ENCODE data around the gene KCTD10.

The KCTD10 gene

DNA sequence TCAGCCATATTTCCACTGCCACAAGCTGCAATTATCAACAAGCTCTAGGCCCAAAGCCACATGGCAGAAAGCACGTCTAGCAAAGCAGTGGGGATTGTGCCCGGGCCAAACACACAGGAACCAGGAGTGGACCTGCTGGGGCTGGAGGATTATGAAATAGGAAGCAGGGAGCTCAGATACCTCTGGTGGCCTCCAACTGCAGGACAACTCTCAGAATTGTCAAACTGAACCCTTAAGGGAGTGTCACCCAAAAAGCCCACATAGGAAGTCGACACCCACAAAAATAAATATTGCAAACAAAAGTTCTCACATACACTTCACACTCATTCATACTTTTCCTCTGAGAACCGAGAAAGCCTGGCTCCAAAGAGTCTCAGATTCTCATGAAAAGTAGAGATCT is 26.1 kb downstream of the KCTD10 start:
- no peak for DNase-seq
- no peak overlapping the region for H2BK120ac ChIP-seq (ENCODE audit: insufficient read depth, low read length, poor library complexity)
- no CpG with 5 or more reads among the region's 4 CpGs for WGBS (ENCODE audit: extremely low coverage, insufficient coverage, insufficient read length)
- no peak overlapping the region for H3K23ac ChIP-seq (ENCODE audit: low read length)
- H3K9me3 ChIP-seq (ENCODE audit: insufficient read depth, low read depth, low read length): peaks cover 3% of the 10 kb centered on the region
- peaks cover 4% of the 10 kb centered on the region in 2 experiments for H3K4me1 ChIP-seq (ENCODE audit: control insufficient read depth in 1 of 2, insufficient read depth in 2 of 2, low read length in 2 of 2)
- H2AFZ ChIP-seq (ENCODE audit: insufficient read depth, low read length, poor library complexity): no peak overlapping the region
- peaks cover 62 to 79% of the 10 kb centered on the region in 2 experiments for H3K36me3 ChIP-seq (ENCODE audit: control insufficient read depth in 1 of 2, insufficient read depth in 2 of 2, low read length in 2 of 2)
- no peak overlapping the region for H3K27ac ChIP-seq (ENCODE audit: low read depth, low read length)
- H3K27me3 ChIP-seq (ENCODE audit: insufficient read depth, low read length): no peaks in the 10 kb centered on the region
- H3K4me2 ChIP-seq (ENCODE audit: low read length): no peak overlapping the region
- H3K4me3 ChIP-seq (ENCODE audit: low read depth, low read length): no peak overlapping the region
- H3K18ac ChIP-seq (ENCODE audit: low read length): no peak overlapping the region
- no peak overlapping the region for H2BK12ac ChIP-seq (ENCODE audit: low read length)
- H3K14ac ChIP-seq (ENCODE audit: low read length): no peak overlapping the region
- H4K91ac ChIP-seq (ENCODE audit: low read depth, low read length): no peak overlapping the region
- H2BK5ac ChIP-seq (ENCODE audit: low read depth, low read length, poor library complexity): no peak overlapping the region
- H3K79me2 ChIP-seq (ENCODE audit: control insufficient read depth, insufficient read depth, low read length, poor library complexity): no peaks in the 10 kb centered on the region
- H4K12ac ChIP-seq (ENCODE audit: low read depth, low read length): no peak overlapping the region
- no peak overlapping the region for H3K9ac ChIP-seq (ENCODE audit: low read length)
- H2AK5ac ChIP-seq (ENCODE audit: low read length): no peak overlapping the region
- no peak overlapping the region for H4K8ac ChIP-seq (ENCODE audit: low read depth, low read length)
- H3K4ac ChIP-seq (ENCODE audit: low read depth, low read length): no peak overlapping the region
- H3K79me1 ChIP-seq (ENCODE audit: low read length): peaks cover 3% of the 10 kb centered on the region

DNA sequence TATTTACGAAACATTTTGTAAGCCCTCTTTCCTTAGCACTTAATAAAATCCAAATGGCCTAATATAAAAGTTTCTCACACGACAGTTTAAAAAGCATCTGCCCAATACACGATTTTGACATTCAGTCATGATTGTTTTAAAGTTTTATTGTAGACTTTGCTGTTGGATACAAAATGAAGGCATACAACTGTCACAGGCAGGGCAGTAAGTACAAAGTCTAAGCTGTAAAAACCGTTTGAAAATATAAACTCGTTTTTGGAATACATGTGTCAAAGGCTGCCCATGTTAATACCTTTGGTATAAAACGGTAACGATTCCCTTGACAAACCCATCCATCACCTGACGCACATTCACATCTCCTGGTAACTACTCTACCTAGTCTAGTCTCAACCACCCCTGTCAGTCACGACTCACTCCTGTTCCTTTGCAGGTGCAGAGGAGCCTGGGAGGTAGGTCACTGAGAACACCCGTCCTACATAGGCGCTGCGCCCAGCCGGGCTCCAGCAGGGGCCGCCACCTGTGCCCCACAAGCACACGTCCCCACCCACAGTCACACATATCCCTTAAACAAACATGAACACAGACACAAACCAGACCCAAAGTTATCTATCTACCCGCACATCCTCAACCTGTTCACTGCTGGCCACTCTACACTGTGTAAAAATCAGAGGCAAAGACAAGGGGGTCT is 27.1 kb downstream of the KCTD10 start:
- Histone ChIP-seq H3K9me3 (ENCODE audit: insufficient read depth, low read depth, low read length) (peaks cover 3% of the 10 kb centered on the region), H3K18ac (ENCODE audit: low read length) (no peak overlapping the region), H3K14ac (ENCODE audit: low read length) (no peak overlapping the region), H3K27me3 (ENCODE audit: insufficient read depth, low read length) (no peaks in the 10 kb centered on the region), H2AFZ (ENCODE audit: insufficient read depth, low read length, poor library complexity) (no peak overlapping the region), H3K4ac (ENCODE audit: low read depth, low read length) (no peak overlapping the region), H3K36me3 (ENCODE audit: control insufficient read depth in 1 of 2, insufficient read depth in 2 of 2, low read length in 2 of 2) (peaks cover 56 to 73% of the 10 kb centered on the region in 2 experiments), H3K79me1 (ENCODE audit: low read length) (no peaks in the 10 kb centered on the region), H3K79me2 (ENCODE audit: control insufficient read depth, insufficient read depth, low read length, poor library complexity) (no peaks in the 10 kb centered on the region), H4K8ac (ENCODE audit: low read depth, low read length) (no peak overlapping the region), H3K23ac (ENCODE audit: low read length) (no peak overlapping the region), H3K4me3 (ENCODE audit: low read depth, low read length) (no peak overlapping the region), H2BK5ac (ENCODE audit: low read depth, low read length, poor library complexity) (no peak overlapping the region), H3K4me2 (ENCODE audit: low read length) (no peak overlapping the region), H4K12ac (ENCODE audit: low read depth, low read length) (no peak overlapping the region), H3K9ac (ENCODE audit: low read length) (no peak overlapping the region), H3K4me1 (ENCODE audit: control insufficient read depth in 1 of 2, insufficient read depth in 2 of 2, low read length in 2 of 2) (no peaks in the 10 kb centered on the region), H2BK120ac (ENCODE audit: insufficient read depth, low read length, poor library complexity) (no peak overlapping the region), H2AK5ac (ENCODE audit: low read length) (no peak overlapping the region), H4K91ac (ENCODE audit: low read depth, low read length) (no peak overlapping the region), H2BK12ac (ENCODE audit: low read length) (no peak overlapping the region), H3K27ac (ENCODE audit: low read depth, low read length) (no peak overlapping the region)
- WGBS (ENCODE audit: extremely low coverage, insufficient coverage, insufficient read length): no CpG with 5 or more reads among the region's 16 CpGs
- no peak for DNase-seq

GRCh38 chr12:109448707-109449390 is 28.3 kb downstream of the KCTD10 start:
- peaks cover 3% of the 10 kb centered on the region for H3K9me3 ChIP-seq (ENCODE audit: insufficient read depth, low read depth, low read length)
- no peaks in the 10 kb centered on the region for H3K79me2 ChIP-seq (ENCODE audit: control insufficient read depth, insufficient read depth, low read length, poor library complexity)
- no peak overlapping the region for H2AFZ ChIP-seq (ENCODE audit: insufficient read depth, low read length, poor library complexity)
- H3K14ac ChIP-seq (ENCODE audit: low read length): no peak overlapping the region
- H3K4me3 ChIP-seq (ENCODE audit: low read depth, low read length): no peak overlapping the region
- H3K36me3 ChIP-seq (ENCODE audit: control insufficient read depth in 1 of 2, insufficient read depth in 2 of 2, low read length in 2 of 2): peaks cover 55 to 66% of the 10 kb centered on the region in 2 experiments
- H3K79me1 ChIP-seq (ENCODE audit: low read length): no peaks in the 10 kb centered on the region
- H4K12ac ChIP-seq (ENCODE audit: low read depth, low read length): no peak overlapping the region
- H4K8ac ChIP-seq (ENCODE audit: low read depth, low read length): no peak overlapping the region
- H3K9ac ChIP-seq (ENCODE audit: low read length): no peak overlapping the region
- no peaks in the 10 kb centered on the region for H3K27me3 ChIP-seq (ENCODE audit: insufficient read depth, low read length)
- no peak overlapping the region for H3K4ac ChIP-seq (ENCODE audit: low read depth, low read length)
- H2AK5ac ChIP-seq (ENCODE audit: low read length): no peak overlapping the region
- H2BK5ac ChIP-seq (ENCODE audit: low read depth, low read length, poor library complexity): no peak overlapping the region
- no peak overlapping the region for H2BK12ac ChIP-seq (ENCODE audit: low read length)
- WGBS (ENCODE audit: extremely low coverage, insufficient coverage, insufficient read length): no CpG with 5 or more reads among the region's 8 CpGs
- no peaks in the 10 kb centered on the region for H3K4me1 ChIP-seq (ENCODE audit: control insufficient read depth in 1 of 2, insufficient read depth in 2 of 2, low read length in 2 of 2)
- H3K27ac ChIP-seq (ENCODE audit: low read depth, low read length): no peak overlapping the region
- no peak overlapping the region for H3K23ac ChIP-seq (ENCODE audit: low read length)
- no peak overlapping the region for H3K18ac ChIP-seq (ENCODE audit: low read length)
- no peak overlapping the region for H2BK120ac ChIP-seq (ENCODE audit: insufficient read depth, low read length, poor library complexity)
- no peak for DNase-seq
- no peak overlapping the region for H3K4me2 ChIP-seq (ENCODE audit: low read length)
- no peak overlapping the region for H4K91ac ChIP-seq (ENCODE audit: low read depth, low read length)

DNA sequence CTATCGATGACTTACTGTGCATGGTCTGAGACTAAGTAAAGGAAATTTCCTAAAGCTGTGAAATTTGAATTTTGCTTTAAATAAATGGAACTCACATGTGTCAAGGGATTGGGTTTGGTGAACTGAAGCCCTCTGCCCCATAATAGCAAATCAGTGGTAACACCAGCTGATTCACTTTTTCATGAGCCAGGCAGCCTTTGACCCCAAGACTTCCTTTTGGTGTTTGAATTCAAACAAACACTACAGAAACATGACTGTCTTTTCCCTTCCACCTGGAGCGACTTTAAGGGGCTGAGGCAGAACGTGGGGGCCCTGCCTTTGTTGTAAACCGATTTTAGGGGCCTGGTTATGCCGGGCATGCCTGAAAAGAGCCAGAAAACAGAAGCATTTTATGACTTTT is 28.8 kb downstream of the KCTD10 start:
- Histone ChIP-seq H3K4me1 (ENCODE audit: control insufficient read depth in 1 of 2, insufficient read depth in 2 of 2, low read length in 2 of 2) (no peaks in the 10 kb centered on the region), H2BK5ac (ENCODE audit: low read depth, low read length, poor library complexity) (no peak overlapping the region), H3K4me2 (ENCODE audit: low read length) (no peak overlapping the region), H3K9ac (ENCODE audit: low read length) (no peak overlapping the region), H3K18ac (ENCODE audit: low read length) (no peak overlapping the region), H4K8ac (ENCODE audit: low read depth, low read length) (no peak overlapping the region), H2AFZ (ENCODE audit: insufficient read depth, low read length, poor library complexity) (no peak overlapping the region), H3K4ac (ENCODE audit: low read depth, low read length) (no peak overlapping the region), H3K23ac (ENCODE audit: low read length) (no peak overlapping the region), H3K9me3 (ENCODE audit: insufficient read depth, low read depth, low read length) (peaks cover 3% of the 10 kb centered on the region), H4K12ac (ENCODE audit: low read depth, low read length) (no peak overlapping the region), H4K91ac (ENCODE audit: low read depth, low read length) (no peak overlapping the region), H2AK5ac (ENCODE audit: low read length) (no peak overlapping the region), H3K27me3 (ENCODE audit: insufficient read depth, low read length) (no peaks in the 10 kb centered on the region), H2BK120ac (ENCODE audit: insufficient read depth, low read length, poor library complexity) (no peak overlapping the region), H3K14ac (ENCODE audit: low read length) (no peak overlapping the region), H3K27ac (ENCODE audit: low read depth, low read length) (no peak overlapping the region), H3K4me3 (ENCODE audit: low read depth, low read length) (no peak overlapping the region), H2BK12ac (ENCODE audit: low read length) (no peak overlapping the region), H3K79me1 (ENCODE audit: low read length) (no peaks in the 10 kb centered on the region), H3K79me2 (ENCODE audit: control insufficient read depth, insufficient read depth, low read length, poor library complexity) (no peaks in the 10 kb centered on the region), H3K36me3 (ENCODE audit: control insufficient read depth in 1 of 2, insufficient read depth in 2 of 2, low read length in 2 of 2) (peaks cover 49 to 63% of the 10 kb centered on the region in 2 experiments)
- WGBS (ENCODE audit: extremely low coverage, insufficient coverage, insufficient read length): no CpG with 5 or more reads among the region's 5 CpGs
- DNase-seq: no peak

All from trophoblast cell (in vitro differentiated cells and primary cell).